GM19468 (cell line): ENCODE results near the gene SYNGR1.

Experiments used
- ATAC-seq: cut with Tn5 transposase; IDR thresholded peaks from one replicate; pipeline ENCODE4 v1.9.1; 2021; ENCODE audit warnings: mild to moderate bottlenecking, moderate library complexity, moderate number of reproducible peaks; ENCODE audit not compliant: unreplicated experiment; ENCODE audit errors: extremely low read depth

The SYNGR1 gene

DNA sequence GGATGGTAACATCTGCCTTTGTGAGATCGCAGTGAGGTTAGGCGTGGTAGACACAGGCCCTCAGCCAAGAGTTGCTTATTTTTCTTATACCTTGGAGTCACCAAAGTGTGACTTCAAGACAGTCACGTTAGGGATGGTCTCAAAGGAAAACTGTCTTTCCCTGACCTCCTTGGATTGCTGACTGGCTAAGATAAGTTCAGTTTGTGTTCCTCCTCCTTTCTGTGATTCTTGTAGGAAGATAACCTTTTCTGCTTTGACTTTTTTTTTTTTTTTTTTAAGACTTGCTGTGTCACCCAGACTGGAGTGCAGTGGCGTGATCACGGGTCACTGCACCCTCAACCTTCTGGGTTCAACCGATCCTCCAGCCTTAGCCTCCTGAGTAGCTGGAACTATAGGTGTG, 72.9 kb downstream of the SYNGR1 start:
- no peak for ATAC-seq

DNA sequence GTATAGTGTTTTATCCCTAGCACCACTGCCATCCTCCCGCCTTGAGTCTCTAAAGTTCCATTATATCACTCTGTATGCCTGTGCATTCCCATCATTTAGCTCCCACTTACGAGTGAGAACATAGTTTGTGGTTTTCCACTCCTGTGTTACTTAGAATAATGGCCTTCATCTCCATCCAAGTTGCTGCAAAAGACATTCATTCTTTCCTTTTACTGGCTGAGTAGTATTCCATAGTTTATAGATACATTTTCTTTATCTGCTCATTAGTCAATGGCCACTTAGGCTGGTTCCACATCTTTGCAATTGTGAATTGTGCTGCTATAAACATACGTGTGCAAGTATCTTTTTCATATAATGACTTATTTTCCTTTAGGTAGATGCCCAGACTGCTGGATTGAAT, 74.2 kb downstream of the SYNGR1 start:
- ATAC-seq: no peak

DNA sequence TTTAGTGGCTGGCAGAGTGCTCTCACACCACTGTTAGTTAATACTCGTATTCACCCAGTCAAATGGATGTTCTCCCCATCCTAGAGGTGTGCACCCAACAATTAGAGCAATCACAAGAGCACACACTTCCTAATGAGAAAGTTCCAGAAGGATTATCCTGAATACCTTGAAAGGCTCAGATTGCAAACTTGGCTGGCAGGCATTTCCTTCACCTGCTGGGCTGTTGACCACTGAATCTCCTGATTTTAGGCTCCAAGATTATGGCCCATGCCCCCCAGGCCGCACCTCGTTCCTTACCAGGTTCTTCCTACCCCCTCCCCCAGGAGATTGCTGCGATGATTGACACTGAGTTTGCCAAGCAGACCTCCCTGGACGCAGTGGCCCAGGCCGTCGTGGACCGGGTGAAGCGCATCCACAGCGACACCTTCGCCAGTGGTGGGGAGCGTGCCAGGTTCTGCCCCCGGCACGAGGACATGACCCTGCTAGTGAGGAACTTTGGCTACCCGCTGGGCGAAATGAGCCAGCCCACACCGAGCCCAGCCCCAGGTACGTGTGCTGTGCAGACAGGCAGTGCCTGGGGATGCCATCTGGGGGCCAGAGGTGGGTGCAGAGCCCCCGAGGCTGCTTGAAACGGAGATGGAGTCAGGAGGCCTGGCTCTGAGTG, 76.7 kb downstream of the SYNGR1 start:
- ATAC-seq: no peak

DNA sequence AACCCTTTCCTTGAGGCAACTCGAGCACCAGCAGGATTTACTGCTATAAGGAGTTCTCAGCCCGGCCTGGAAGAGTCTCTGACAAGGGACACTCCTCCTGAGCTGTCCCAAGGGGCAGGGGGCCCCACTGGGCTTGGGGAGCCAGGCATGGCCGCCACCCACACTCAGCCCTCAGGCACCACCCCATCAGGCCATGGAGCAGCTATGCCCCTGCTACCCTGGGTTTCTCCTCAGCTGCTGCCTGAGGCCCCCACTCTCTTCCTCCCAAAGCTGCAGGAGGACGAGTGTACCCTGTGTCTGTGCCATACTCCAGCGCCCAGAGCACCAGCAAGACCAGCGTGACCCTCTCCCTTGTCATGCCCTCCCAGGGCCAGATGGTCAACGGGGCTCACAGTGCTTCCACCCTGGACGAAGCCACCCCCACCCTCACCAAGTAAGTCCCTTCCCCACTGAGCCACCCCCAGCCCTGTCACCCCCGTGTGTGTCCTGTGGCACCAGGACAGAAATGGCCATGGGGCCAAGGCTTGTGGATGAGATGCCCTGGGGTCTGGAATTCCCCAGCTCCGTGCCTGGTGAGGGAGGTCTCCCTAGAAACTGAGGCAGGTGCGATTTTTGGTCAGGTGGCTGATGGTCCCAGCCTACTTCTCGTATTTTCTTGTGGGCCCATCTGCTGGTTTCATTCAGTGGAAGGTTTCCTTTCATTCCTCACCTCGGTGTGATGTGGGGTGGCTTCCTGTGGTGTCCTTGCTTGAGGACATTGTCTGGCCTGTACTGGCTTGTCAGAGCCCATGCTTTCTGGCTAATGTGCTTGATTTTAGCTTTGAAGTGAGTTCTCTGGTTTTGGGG, 78.2 kb downstream of the SYNGR1 start:
- no peak for ATAC-seq

DNA sequence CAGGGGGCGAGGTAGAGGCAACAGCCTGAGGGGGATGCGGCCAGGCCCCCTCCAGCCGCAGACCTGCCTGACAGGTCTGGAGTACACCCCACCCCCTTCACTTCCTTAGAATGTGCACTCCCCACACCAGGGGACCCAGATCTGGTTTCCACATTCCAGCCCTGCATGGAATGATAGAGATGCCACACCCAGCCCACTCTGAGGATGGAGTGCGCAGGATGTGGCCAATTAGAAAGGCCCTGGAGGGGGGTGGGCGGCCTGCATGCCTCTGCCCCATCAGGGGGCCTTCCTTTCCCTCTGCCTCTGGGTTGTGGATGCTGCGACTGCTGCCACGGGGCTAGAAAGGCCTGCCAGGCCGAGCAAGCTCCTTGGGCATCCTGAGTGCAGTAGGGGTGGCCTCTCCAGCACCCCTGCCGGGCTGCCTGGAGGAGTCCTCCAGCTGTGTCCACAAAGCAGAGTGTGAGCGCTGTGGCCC, 78.8 kb downstream of the SYNGR1 start:
- ATAC-seq: no peak

DNA sequence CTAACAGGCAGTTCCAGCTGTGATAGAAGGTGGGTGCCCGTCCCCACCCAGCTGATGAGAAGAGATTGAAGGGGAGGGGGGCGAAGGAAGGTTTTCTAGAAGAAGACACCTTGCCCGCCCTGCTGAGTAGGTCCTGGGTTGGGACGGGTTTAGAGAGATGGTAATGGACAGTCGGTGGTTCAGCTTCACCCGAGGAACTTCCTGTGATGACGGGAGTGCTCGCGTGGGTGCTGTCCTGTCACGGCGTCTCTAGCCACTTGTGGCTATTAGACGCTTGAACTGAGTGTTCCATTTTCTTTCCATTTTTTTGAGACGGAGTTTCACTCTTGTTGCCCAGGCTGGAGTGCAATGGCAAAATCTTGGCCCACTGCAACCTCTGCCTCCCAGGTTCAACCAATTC, 79.4 kb downstream of the SYNGR1 start:
- no peak for ATAC-seq

DNA sequence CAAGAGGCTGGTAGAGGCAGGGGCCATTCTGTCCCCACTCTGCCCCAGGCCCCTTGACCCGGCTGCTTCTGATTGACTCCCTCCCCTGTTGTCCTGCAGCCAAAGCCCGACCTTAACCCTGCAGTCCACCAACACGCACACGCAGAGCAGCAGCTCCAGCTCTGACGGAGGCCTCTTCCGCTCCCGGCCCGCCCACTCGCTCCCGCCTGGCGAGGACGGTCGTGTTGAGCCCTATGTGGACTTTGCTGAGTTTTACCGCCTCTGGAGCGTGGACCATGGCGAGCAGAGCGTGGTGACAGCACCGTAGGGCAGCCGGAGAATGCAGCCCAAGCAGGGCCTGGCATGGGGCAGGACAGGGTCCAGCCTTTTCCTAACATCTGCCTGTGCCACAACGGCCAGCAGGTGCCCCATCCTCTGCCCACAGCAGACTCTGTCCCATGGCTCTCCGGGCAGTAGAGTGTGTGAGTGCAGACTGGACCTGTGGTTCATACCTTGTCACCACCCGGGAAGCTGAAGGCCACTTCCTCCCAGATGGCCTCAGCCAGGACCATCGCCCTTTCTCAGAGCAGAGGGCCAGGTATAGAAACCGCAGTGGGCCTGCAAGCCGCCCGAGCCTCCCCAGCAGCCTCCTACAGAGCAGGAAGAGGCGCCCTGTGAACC, 80.3 kb downstream of the SYNGR1 start:
- ATAC-seq: no peak

DNA sequence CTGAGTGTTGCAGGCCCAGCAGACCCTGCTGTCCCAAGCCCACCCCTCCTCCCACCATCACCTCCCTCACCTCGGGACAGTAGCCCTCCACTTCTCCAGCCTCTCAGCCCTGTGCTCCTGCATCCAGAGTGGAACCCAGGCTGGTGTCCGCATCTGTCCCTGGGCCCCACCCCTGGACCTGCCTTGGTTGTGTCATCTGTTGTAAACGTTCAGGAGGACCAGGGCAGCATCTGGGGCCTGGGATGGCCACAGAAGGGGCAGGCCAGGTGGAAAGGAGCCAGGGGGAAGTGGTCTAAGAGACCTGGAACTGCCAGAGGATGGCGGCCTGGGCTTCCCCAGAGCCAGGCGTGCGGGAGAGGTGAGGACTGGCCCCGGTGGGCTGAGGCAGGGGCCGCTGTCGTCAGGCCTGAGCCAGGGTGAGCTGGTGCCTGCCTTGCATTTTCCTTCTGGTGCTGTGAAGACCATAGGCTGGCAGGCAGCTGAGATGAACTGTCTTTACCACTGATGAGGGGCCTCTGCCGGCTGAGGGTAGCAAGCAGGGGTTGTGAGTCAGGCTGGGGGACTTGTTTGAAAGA, 80.9 kb downstream of the SYNGR1 start:
- no peak for ATAC-seq

DNA sequence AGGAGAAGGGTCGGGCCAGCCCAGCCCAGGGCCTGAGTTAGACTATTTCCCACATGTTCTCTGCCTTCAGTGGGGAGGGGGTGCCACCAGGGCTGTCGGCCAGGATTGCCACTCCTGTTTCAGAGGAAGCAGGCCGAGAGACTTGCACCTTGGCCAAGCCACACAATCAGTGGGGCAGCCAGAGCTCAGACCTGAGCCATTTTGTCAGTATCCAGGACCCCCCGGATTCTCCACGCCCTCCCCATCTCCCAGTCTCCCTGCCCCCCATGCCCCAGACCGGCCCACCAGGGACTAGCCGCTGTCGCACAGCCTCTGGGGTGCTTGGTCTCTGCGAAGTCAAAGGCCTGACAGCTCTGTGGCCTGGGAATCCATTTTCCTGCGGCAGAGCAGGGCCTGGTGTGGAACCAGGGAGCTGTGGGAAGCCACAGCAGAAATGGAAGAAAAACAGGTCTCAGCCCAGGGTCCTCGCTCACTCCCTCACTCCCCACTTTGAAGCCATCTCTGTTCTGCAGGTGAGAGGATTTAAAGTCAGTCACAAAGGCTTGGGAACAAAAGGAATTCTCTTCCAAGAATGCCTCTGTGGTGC, 81.5 kb downstream of the SYNGR1 start:
- no peak for ATAC-seq

DNA sequence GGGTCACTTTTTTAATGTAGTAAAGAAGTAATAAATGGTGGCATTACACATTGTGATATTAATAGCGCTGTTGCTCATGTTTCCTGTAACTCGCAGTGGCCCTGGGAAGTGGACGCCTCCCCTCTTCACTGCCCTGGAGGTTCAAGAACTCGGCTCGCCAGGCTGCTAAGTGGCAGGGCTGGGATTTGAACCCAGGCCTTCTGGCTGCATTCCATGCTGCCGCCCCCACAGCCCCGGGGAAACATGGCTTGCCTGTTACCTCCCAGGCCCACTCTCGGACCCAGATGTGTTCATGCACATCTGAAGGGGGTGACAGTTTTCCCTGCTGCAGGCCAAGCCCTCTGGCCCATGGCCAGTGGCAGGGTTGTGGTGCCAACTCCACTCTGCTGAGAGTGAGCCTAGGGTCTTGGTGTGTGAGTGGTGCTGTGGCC, 82.0 kb downstream of the SYNGR1 start:
- no peak for ATAC-seq

DNA sequence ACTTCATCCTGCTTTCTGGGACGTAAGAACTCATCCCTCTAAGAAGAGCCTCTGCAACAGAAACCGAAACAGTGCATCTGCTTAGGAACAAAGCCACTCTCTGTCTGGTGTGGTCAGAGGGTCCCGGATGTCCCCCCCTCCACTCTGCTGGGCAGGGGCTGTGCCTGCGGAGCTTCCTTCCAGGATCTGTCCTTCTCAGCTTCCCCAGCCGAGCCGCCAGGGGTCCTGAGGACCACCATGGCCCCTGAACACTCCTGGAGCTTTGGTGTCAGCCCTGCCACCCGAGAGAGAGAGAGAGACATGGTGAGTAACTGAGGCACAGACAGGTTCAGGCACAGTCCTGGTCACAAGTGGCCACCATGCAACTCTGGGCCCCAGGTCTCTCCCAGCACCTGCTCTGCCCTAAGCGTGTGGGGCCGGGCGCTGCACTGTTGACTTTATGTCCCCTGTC, 82.6 kb downstream of the SYNGR1 start:
- no peak for ATAC-seq

DNA sequence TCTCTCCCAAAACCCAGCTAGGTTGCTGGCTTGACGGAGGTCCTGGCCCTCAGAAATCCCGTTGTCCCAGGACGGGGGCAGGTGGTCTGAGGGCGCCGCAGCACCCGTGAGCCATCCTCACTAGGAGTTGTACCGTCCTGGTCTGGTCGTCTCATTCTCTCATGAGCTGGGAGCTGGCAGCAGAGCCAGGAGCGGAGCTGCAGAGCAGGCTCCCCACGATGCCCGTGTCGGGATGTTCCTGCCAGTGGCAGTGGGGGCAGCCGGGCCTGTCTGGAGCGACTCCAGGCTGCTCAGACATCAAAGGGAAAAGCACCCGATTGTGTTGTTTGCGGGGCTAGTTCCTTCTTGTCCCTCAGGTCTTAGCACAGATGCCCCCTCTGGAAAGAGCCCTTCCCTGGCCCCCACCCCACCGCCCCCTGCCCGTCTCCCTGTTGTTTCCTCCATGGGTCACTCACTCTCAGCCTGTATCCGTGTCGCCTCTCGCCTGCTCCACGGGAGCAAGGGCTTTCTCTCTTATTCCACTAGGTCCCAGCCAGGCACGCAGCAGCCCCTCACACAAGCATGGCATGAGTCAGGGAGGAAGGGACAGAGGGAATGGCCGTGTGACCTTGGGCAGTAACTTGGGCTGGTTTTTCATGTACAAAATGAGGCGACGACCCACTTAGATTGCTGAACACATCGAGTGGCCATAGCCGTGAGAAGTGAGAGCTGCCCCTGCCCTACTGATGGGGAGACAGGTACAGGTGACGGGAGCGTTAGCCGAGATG, 83.9 kb downstream of the SYNGR1 start:
- no peak for ATAC-seq

DNA sequence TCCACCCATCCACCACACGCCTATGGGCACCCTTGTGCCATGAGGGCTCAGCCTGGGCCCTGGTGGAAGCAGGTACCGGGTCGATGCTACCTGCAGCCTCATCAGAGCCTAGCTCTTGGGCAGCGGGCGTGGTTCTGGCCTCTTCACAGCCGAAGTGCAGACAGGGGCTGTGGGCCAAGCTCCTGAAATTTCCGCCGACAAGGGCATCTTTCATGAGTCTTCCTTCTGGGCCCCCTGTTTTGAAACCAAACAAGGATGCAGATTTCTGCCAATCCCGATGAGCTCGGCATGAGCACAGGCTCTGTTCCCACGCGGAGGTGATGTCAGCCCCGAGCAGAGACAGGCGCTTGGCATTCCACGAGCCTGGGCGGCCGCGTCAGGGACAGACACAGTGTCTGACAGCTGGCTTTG, 84.5 kb downstream of the SYNGR1 start:
- no peak for ATAC-seq

DNA sequence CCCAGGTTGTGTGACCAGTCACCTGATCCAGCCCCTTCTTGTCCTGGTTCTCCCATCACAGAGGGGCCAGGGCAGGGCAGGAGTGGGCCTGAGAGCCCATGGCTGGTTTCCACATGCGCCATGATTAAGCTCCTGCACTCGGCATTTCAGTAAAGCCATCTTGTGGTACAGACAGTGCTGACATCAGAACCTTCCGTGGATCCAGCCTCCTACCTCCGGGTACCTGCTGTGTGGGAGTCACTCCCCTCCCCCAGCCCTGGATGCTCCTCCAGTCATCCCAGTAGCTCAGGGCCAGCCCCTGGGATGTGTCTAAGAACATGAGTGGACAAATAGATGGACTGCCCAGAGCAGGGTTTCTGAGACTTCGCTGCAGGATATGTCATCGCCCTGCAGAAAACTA, 84.9 kb downstream of the SYNGR1 start:
- no peak for ATAC-seq
